MCF 10A (cell line): Measurements from ENCODE around the gene GSK3A. TPM values are rescaled to one million over a fixed set of nuclear protein-coding genes. Genes with fewer than 3 reads are reported as not detected.

Experiments
- BruUV-seq: library from RNA; stranded (reverse); fragments of 400-500 nt; replicated peaks from 2 replicates; lab custom pipeline; 2021; lab: Mats Ljungman, UMichigan
- CTCF ChIA-PET: fragments of 300-600 bp; sonication (Branson Sonifier 250); formaldehyde crosslinking; extraction: SDS; loops from one replicate; lab custom pipeline; 2021; ENCODE audit warnings: antibody characterized with exemption, inconsistent platforms; lab: Yijun Ruan, JAX
- POLR2A ChIA-PET: fragments of 300-600, 350-650 bp; sonication (Branson Sonifier 250); formaldehyde crosslinking; extraction: SDS; loops from one replicate; lab custom pipeline; 2020; ENCODE audit warnings: antibody characterized with exemption, inconsistent platforms; lab: Yijun Ruan, JAX
- DNase-seq: peaks from one replicate; pipeline ENCODE4 v3.0.0-alpha.2; 2018; ENCODE audit not compliant: unreplicated experiment
- H3K27ac Mint-ChIP-seq: one replicate; pipeline ENCODE4 v1.8.0; 2022; ENCODE audit warnings: mild to moderate bottlenecking, low read depth, mixed read lengths; ENCODE audit not compliant: unreplicated experiment
- H3K27me3 Mint-ChIP-seq: one replicate; pipeline ENCODE4 v1.8.0; 2022; ENCODE audit warnings: mixed read lengths; ENCODE audit not compliant: insufficient read depth, unreplicated experiment
- H3K36me3 Mint-ChIP-seq: one replicate; pipeline ENCODE4 v1.8.0; 2022; ENCODE audit warnings: mild to moderate bottlenecking, moderate library complexity, mixed read lengths; ENCODE audit not compliant: insufficient read depth, unreplicated experiment
- H3K4me1 Mint-ChIP-seq: one replicate; pipeline ENCODE4 v1.8.0; 2022; ENCODE audit warnings: mixed read lengths; ENCODE audit not compliant: insufficient read depth, unreplicated experiment
- H3K4me3 Mint-ChIP-seq: one replicate; pipeline ENCODE4 v1.8.0; 2022; ENCODE audit warnings: mild to moderate bottlenecking, moderate library complexity, mixed read lengths; ENCODE audit not compliant: unreplicated experiment
- H3K9me3 Mint-ChIP-seq: one replicate; pipeline ENCODE4 v1.8.0; 2022; ENCODE audit warnings: mixed read lengths; ENCODE audit not compliant: unreplicated experiment
- CTCF ChIP-seq: fragments of 200-600 bp; IDR thresholded peaks from one replicate; pipeline ENCODE4 v1.8.0; 2022; ENCODE audit warnings: antibody characterized with exemption, mild to moderate bottlenecking; ENCODE audit not compliant: unreplicated experiment
- intact Hi-C: fragments of 100-400 bp; cut with micrococcal nuclease; formaldehyde crosslinking; loops from 2 replicates; pipeline ENCODE4 v1.14.1; 2022
- total RNA-seq: library from RNA; stranded (reverse); gene quantifications from 2 replicates; pipeline ENCODE4 v1.2.3, GENCODE V29; 2022

The GSK3A gene
- total RNA-seq, 1 experiment from 2014 or later, result 53.5 TPM

- Mint-ChIP-seq H3K36me3 (peaks cover 58% of the 10 kb centered on the region), H3K4me3 (no peak overlapping the region), H3K9me3 (no peaks in the 10 kb centered on the region), H3K27ac (no peak overlapping the region), H3K27me3 (no peaks in the 10 kb centered on the region), H3K4me1 (peaks cover 14% of the 10 kb centered on the region)
- BruUV-seq, result no TSS peak
- TF ChIP-seq CTCF, result no peak
- POLR2A ChIA-PET, result no interaction called here
- intact Hi-C loops, result no loop called here
- CTCF ChIA-PET, result no interaction called here
- DNase-seq, result no peak
Measured at GRCh38 chr19:42290136-42290522, 47.7 kb upstream of the GSK3A start.

GRCh38 chr19:42289556-42290041, 47.2 kb upstream of the GSK3A start:
- H3K4me1 Mint-ChIP-seq, result peaks cover 20% of the 10 kb centered on the region
- peaks cover 53% of the 10 kb centered on the region for H3K36me3 Mint-ChIP-seq
- intact Hi-C loops, result no loop called here
- DNase-seq, result no peak
- BruUV-seq, result no TSS peak
- H3K27me3 Mint-ChIP-seq, result no peaks in the 10 kb centered on the region
- CTCF ChIA-PET, result interaction anchor here (1.1 to 2.5 kb wide), 2 partner anchors 8 to 43 kb away, joined by 6 to 14 read pairs; no protein-coding TSS in a partner anchor
- no peaks in the 10 kb centered on the region for H3K9me3 Mint-ChIP-seq
- POLR2A ChIA-PET, result interaction anchor here (0.6 kb wide), 1 partner anchor 759 kb away, joined by 3 read pairs; no protein-coding TSS in a partner anchor
- no peak overlapping the region for H3K27ac Mint-ChIP-seq
- no peak for TF ChIP-seq CTCF
- H3K4me3 Mint-ChIP-seq, result no peak overlapping the region

- TF ChIP-seq CTCF, result no peak
- Mint-ChIP-seq H3K27me3 (no peaks in the 10 kb centered on the region), H3K27ac (no peak overlapping the region), H3K4me3 (no peak overlapping the region), H3K4me1 (peaks cover 21% of the 10 kb centered on the region), H3K36me3 (peaks cover 48% of the 10 kb centered on the region), H3K9me3 (no peaks in the 10 kb centered on the region)
- no TSS peak for BruUV-seq
- no peak for DNase-seq
- intact Hi-C loops, result no loop called here
- CTCF ChIA-PET, result interaction anchor here (0.5 to 2.5 kb wide), 4 partner anchors 8 to 156 kb away, joined by 3 to 14 read pairs (median 6); no protein-coding TSS in a partner anchor
- POLR2A ChIA-PET, result interaction anchor here (0.6 kb wide), 2 partner anchors 8 to 759 kb away, joined by 3 to 4 read pairs; no protein-coding TSS in a partner anchor
Measured at GRCh38 chr19:42288881-42289555, 46.6 kb upstream of the GSK3A start.

GRCh38 chr19:42288387-42288786, 46.0 kb upstream of the GSK3A start:
- H3K27ac Mint-ChIP-seq, result no peak overlapping the region
- ChIA-PET CTCF (interaction anchor here (0.5 to 2.5 kb wide), 5 partner anchors 9 to 156 kb away, joined by 3 to 14 read pairs (median 6); no protein-coding TSS in a partner anchor), POLR2A (no interaction called here)
- intact Hi-C loops, result no loop called here
- no peaks in the 10 kb centered on the region for H3K27me3 Mint-ChIP-seq
- H3K4me3 Mint-ChIP-seq, result no peak overlapping the region
- no peaks in the 10 kb centered on the region for H3K9me3 Mint-ChIP-seq
- TF ChIP-seq CTCF, result no peak
- H3K36me3 Mint-ChIP-seq, result peaks cover 48% of the 10 kb centered on the region
- no TSS peak for BruUV-seq
- peaks cover 21% of the 10 kb centered on the region for H3K4me1 Mint-ChIP-seq
- no peak for DNase-seq
